GM21447 (cell line): ENCODE results near the gene ITGB5.

Experiments used
- ATAC-seq: cut with Tn5 transposase; IDR thresholded peaks from one replicate; pipeline ENCODE4 v1.9.1; 2021; ENCODE audit not compliant: unreplicated experiment

ITGB5 gene, protein sequence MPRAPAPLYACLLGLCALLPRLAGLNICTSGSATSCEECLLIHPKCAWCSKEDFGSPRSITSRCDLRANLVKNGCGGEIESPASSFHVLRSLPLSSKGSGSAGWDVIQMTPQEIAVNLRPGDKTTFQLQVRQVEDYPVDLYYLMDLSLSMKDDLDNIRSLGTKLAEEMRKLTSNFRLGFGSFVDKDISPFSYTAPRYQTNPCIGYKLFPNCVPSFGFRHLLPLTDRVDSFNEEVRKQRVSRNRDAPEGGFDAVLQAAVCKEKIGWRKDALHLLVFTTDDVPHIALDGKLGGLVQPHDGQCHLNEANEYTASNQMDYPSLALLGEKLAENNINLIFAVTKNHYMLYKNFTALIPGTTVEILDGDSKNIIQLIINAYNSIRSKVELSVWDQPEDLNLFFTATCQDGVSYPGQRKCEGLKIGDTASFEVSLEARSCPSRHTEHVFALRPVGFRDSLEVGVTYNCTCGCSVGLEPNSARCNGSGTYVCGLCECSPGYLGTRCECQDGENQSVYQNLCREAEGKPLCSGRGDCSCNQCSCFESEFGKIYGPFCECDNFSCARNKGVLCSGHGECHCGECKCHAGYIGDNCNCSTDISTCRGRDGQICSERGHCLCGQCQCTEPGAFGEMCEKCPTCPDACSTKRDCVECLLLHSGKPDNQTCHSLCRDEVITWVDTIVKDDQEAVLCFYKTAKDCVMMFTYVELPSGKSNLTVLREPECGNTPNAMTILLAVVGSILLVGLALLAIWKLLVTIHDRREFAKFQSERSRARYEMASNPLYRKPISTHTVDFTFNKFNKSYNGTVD

DNA sequence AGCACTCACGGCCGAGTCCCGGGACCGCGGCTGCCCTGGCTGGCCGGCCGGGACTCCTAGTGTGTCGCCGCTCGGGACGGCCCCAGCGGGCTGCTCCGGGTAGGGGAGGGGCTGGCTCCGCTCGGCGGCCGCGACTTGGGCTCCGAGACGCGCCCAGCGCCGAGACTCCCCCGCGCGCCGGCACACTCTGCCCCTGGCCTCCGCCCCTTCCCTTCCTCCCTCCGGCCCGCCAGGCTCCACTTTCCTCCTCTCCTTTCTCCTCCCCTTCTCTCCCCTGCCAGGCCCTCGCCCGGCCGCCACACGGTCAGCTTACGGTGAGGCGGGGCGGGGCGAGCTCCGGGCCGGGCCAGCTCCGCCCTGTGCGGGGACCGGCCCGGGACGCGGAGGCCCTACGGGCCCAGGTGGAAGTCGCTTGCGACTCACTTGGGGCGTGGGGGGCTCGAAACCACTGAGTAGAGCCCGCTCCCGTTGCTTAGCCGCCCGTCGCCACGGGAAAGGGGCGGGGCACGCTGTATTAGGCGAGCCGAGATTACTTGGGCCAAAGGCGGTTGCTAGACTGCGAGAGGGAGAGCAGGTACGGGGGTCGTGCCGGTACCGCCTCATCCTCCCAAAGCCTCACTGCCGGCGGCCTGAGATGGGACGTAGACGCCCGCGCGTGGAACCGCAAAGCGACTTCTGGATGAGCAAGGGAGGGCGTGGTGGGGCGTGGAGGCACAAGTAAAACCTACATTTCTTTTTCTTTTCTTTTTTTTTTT is at the start of gene ITGB5:
Gene ITGB5, minus strand, starts transcription at position 189 of the 755 bp plus-strand sequence. CDS start 365 bp downstream, outside the sequence.
- peak; percentile 65 for ATAC-seq

DNA sequence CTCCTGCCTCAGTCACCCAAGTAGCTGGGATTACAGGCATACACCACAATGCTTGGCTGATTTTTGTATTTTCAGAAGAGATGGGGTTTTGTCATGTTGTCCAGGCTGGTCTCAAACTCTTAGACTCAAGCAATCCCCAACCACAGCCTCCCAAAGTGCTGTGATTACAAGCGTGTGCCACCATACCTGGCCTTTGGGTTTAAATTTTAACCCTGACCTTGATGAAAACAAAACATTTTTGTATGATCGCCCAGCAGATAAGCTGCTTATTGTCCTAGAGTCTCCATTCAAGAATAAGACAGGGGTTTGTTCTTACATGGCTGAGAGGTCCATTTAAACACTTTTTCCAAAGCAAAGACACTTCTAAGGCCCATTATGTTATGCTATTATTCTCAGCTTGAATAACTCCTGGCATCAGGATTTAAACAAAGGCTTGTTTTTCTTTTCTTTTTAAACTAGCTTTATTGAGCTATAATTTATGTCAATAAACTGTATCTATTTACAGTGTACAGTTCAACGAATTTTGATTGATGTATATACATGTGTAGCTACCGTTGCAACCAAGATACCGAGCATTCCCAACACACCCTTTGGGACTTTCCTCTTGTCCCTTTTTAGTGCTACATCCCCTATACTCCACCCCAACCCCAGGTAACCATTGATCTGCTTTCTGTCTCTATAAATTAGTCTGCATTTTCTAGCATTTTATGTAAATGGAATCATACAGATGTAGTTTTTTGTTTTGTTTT is 48.8 kb upstream of the ITGB5 start:
- no peak for ATAC-seq

DNA sequence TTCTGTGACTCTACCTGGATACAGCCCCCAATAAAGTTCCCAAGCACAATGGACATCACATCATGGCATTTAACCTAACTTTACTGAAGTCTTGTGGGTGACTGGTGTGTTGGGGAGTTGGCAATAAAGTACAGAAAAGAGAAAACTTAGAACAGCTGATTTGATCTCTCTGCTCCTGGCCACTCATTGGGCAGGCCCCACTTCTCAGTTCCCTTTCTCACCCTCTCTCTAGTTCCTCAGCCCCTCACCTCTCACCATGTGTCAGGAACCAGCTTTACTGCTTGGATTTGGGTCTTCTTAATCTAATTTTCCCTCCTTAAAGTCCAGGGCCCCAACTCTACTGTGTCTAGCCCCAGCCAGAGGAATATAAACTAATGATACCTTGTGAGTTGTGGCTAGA is 48.1 kb upstream of the ITGB5 start:
- no peak for ATAC-seq

DNA sequence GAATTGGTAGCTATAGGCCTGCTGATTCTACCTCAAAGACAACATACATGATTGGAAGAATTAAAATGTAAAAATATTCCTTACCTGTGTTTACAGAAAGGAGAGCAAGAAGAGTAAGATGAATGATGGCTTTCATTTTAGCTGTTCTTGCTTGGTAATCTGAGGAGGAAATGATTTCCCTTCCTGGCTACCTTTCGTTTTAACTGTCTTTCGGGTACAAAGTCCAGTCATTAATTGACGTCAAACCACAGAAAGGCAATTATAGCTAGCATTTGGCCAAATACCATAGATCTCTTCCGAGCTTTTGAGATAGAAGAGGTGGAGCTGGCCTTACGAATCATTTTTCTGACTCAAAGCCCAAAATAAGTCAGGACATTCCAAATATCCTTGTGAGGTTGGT is 47.4 kb upstream of the ITGB5 start, which contains the start of gene MUC13:
Gene MUC13, minus strand, starts transcription at position 175 of the 400 bp plus-strand sequence. Its CDS starts 39 bp downstream, at position 136.
- ATAC-seq = no peak

DNA sequence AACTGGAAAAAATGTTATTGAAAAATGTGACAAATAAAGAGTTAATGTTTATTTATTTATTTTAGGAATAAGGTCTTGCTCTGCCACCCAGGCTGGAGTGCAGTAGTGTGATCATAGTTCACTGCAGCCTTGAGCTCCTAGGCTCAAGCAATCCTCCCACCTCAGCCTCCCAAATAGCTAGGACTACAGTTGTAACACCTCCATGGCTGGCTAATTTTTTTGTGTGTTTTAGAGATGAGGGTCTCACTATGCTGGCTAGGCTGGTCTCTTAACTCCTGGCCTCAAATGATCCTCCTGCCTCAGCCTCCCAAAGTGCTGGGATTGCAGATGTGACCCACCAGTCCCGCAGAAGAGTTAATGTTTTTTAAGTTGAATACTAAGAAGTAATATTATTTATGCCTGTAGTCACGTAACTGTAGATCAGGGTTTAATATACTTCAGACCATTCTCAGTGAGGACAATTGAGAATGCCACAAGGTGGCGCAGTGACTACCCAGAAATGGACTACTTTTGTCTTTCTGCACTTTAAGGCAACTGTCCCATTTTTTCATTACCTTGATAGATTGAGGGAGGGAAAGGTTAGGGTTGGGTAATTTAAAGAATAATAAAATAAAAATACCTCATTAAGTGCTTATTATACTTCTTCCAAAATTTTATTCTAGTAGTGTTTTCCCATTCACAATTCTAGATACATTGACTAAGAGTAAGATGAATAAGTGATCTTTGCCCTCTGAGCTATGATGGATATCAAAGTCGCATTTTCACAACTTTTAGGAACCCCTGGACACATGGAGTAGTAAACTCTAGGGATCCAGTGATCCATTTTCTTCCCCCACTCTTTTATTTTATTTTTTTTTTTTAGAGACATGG is 41.4 kb upstream of the ITGB5 start:
- no peak for ATAC-seq

DNA sequence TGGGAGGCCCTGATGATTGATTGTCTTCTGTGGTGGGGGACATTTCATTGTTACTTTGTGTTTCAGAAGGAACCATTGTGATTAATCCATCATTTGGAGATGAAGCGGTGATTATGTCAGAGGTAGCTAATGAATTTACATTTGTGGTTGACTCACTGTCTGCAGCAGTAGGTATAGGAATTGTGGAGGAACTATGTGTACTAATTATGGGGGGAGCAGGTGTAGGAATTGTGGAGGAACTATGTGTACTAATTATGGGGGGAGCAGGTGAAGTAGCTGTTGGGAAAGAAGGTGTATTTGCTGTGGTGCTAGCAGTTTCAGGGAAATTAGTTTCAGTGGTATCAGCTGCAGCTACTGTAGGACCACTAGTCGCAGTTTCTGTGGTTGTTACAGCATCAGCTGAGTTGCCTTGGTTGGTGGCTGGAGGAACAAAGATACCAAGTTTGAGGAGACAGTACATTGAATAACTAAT is 40.4 kb upstream of the ITGB5 start:
- peak; percentile 87 for ATAC-seq

DNA sequence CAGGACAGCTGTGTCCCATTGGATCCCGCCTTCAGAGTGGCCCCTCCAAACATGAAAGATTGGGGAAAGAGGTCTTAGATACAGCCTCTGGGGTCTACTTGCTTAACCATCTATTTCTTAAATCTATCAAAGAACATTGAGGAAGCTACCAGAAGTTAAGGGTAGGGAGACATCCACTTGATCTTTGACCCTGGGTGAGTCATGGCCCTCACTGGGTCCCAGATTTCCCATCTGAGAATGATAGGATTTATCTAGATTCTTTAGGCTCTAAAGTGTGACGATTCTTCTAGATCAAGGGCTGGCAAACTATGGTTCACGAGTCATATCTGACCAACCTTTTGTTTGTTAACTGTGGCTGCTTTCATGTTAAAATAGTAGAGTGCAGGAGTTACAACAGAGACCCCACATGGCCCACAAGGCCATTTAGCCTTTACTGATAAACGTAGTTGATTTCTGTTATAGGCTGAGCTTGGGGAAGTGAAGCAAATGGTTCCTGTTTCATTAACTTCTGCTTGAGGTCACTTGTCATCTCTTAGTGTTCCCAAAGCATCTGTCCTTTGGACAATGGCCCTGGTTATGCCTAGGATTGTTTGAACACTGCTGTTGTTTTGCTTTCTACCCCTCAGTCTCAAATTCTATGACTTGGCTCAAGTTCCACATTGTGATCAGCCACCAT is 39.4 kb upstream of the ITGB5 start:
- no peak for ATAC-seq

DNA sequence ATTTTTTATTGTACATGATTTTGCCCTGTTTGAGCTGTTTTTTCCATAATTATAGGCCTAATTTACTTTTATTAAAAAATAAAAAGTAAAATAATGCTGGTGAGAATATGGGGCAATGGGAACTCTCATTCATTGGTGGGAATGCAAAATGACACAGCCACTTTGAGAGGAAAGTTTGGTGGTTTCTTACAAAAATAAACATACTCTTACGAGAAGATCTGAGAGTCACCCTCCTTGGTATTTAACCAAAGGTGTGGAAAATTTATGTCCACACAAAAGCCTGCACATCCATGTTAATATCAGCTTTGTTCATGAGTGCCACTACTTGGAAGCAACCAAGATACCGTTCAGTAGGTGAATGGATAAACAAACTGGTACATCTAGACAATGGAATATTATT is 37.6 kb upstream of the ITGB5 start:
- no peak for ATAC-seq

DNA sequence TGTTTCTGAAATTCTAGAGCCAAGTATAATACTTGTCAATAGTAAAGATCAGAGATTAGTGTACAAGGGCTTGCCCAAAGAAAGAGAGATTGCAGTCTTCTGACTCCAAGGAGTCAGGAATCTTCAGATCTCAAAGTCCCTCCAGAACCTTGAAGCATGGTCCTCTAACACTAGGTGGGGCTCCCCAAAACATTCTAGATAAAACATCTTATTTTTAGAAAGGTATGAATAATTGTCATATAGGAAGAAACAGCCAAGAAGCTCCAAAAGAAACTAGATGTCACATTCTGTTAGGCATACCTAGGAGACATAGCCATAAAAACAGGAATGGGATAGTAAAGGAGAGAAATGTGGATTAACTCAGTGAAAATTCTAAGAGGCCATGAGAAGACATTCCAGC is 36.7 kb upstream of the ITGB5 start:
- no peak for ATAC-seq

DNA sequence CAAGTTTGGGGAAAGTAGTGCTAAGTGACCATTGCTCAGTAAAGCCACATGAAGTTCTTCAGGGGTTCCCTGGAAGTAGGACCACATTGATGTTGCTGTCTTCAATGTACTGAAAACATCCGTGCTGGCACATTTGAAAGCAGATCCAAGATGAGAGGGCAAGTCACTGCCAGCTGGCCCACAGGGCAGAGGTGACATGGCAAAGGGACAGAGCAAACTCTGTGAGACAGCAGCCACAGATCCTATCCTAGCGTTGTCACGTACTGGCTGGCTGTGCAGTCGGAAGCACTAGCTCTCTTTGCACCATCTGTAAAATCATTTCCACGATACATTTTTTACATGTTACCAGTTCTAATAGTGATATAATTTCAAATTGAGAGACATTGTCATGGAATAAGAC is 33.6 kb upstream of the ITGB5 start:
- ATAC-seq = no peak

DNA sequence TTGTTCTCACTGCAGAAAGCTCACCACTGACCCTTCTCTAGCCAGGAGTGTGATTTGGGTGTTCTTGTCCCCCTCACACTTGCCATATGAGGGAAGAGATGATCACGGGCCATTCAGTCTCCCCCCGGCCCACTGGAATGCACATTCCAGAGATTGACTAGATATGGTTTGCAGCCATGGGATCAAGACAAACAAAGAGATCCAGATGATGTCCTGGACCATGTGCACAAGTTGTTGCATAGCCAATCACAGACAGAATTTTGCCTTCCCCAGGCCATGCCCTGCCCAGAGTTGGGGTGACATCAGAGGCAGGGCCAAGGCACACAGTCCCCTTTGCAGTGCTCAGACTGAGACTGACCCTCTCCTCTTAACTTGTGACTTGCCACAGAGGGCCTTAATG is 32.6 kb upstream of the ITGB5 start:
- ATAC-seq = no peak

DNA sequence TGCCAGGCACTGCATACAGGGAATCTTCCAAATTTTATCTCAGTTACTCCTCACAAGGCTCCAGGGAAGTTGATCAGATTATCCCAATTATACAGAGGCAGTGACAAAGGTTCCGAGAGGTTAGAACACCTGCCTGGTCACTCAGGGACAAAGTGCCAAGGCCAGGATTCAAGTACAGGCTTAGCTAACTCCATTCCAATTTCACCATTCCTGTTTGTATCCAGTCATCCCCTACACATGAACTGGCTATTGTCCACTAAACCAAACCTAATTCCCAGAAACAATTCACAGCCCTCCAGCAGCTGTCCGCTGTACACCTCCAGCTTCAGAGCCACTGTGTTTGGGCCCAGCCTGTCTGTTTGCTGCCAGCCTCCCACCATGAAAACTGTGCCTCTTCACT is 31.4 kb upstream of the ITGB5 start:
- ATAC-seq = no peak

DNA sequence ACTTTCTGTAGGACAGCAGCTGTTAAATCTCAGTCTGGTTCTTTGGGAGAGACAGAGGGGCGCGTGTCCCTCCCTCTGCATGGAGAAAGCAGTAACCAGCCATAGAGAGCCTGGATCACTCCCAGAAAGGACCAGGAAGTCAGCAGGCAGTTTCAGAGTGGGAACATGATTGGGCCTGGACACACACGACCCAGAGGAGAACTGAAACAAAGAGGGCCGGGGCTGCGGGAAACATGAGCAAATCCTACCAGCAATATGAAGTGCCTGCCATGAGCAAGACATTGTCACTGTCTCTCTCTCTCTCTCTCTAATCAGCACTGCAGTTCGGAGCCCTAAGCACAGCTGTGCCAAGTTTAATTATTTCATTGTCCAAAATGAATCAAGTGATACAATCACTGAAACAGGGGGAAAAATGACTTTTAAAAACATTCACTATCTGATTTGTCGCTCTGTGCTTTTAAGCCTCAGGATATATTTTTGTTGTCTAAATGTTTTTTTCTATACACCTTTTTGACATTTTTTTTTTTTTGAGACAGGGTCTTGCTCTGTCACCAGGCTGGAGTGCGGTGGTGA is 29.8 kb upstream of the ITGB5 start:
- no peak for ATAC-seq

DNA sequence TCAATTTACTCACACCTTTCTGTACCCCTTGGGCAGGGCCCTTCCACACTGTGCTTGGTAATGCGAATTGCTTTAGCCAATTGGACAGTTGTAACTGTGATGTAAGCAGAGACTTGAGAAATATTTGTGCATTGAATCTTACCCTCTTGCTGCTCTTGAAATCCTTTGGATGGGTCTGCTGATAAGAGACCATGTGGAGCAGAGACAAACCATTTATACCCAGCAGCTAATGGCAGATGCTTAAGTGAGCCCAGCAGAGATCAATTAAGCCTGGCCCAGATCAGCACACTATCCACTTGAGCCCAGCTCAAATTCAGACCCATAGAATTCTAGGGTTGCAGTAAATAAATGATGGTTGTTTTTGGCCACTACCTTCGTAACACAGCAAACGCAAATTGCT is 28.1 kb upstream of the ITGB5 start:
- ATAC-seq = no peak

DNA sequence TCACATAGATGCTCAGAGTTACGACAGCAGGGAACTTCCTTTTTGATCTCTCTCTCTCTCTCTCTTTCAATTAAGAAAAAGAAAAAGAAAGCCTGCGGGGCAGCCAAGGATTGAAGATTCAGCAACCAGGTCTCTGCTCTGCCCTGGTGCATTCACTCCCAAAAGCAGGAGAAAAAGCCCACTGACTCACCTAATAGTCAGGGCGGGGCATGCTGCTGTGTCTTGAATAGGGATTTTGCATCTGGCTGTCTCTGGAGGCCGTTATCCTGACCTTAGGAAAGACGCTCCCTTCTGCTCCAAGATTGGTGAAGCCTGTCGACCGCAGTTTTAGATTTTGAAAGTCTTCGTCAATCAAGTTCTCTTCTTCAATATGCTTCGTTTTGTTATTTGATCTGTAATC is 20.8 kb upstream of the ITGB5 start:
- no peak for ATAC-seq

DNA sequence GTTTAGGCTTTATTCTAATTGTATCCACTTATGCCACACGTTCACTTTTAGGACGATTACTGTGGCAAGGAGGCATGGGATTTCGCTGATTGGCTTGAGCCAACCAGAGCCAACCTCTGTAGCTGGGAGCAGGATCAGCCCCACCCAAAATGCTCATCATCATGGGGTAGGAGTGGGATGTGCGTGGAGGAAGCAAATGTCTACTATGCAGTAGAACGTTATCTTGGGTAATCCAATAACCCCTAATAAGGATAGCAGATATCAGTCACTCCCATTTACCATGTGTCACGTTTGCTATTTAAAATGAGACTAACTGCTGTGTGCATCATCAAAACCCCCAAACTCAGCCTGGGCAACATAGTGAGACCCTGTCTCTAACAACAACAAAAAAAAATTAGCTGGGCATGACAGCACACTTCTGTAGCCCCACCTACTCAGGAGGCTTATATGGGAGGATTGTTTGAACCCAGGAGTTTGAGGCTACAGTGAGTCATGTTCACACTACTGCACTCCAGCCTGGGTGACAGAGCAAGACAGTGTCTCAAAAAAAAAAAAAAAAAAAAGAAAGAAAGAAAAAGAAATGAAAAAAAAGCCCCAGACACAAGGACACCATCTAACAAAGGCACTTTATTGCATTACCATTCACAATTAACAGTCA is 17.8 kb upstream of the ITGB5 start:
- no peak for ATAC-seq

DNA sequence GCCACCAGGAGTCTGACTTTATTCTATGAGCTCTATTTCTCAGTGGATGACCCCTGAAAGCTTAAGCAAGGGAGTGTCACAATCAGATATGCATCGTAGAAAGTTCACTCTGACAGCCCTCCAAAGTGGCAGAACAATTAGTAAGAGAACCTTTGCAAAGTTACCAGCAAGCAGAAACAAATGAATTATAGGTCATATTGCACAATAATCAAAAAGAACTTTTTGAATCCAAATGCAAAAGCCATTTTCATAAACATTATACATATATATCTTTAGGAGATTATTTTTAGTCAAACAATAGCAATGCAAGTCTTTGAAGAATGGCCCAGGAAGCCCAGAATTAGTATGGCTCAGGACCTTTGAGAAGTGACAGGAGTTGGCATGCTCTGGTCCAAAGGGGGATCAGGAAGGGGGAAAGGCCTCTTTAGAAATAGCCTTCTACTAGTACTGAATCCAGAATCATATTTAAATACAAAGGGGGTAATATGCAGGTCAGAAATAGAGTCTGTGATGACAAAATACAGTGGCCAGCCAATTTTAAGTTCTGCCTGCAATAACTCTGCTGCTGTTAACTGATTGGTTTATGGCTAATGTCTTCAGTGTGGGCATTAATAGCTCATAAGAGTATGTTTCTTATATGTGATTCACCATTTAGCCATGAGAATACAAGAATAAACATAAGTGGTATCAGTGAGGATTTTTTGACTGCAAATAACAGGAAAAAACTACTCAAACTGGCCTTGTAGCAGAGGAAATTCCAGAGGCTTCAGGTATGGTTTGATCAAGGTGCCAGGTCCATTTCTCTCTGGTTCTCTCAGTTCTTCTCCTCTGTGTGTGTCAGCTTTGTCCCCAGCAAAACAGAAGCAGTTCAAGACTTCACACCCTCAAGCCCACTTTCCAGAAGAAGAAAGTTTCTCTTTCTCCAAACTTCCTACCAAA is 17.0 kb upstream of the ITGB5 start:
- ATAC-seq = no peak
